Keratinocyte (primary cell): Measurements from ENCODE around the gene BRAT1. TPM values are rescaled to one million over a fixed set of nuclear protein-coding genes. Genes with fewer than 3 reads are reported as not detected.

Source experiments
- DNase-seq: peaks from one replicate; pipeline ENCODE4 v3.0.0-alpha.2; 2011; ENCODE audit warnings: low read depth, missing footprints, low spot score
- FAIRE-seq: peaks from 2 replicates; lab custom pipeline; 2011; peaks lifted over from hg19 to GRCh38; lab: Jason Lieb, UNC
- H2AFZ ChIP-seq: 2 replicates; pipeline ENCODE4 v1.6.0; 2012; ENCODE audit warnings: low read length, control low read depth, inconsistent platforms; ENCODE audit not compliant: control insufficient read depth
- H3K27ac ChIP-seq: 2 replicates; pipeline ENCODE4 v1.5.1; 2011; ENCODE audit warnings: low read length; ENCODE audit not compliant: control insufficient read depth, insufficient read depth
- H3K27me3 ChIP-seq: 3 replicates; pipeline ENCODE4 v1.6.0; 2011; ENCODE audit warnings: low read length; ENCODE audit not compliant: control insufficient read depth, insufficient read depth; ENCODE audit errors: extremely low read depth
- H3K36me3 ChIP-seq, 2 experiments: 2 replicates in 1 of 2; 3 replicates in 1 of 2; pipeline ENCODE4 v1.5.1; 2011; ENCODE audit warnings: low read length in 2 of 2, mild to moderate bottlenecking in 1 of 2; ENCODE audit not compliant: control insufficient read depth in 2 of 2, insufficient read depth in 2 of 2; ENCODE audit errors: extremely low read depth in 1 of 2
- H3K4me1 ChIP-seq: 3 replicates; pipeline ENCODE4 v1.5.1; 2011; ENCODE audit warnings: low read length; ENCODE audit not compliant: control insufficient read depth, insufficient read depth; ENCODE audit errors: extremely low read depth
- H3K4me2 ChIP-seq: 3 replicates; pipeline ENCODE4 v1.6.0; 2011; ENCODE audit warnings: low read depth, low read length; ENCODE audit not compliant: control insufficient read depth, insufficient read depth; ENCODE audit errors: extremely low read depth
- H3K4me3 ChIP-seq, 3 experiments: fragments of 200-600 bp in 1 of 3; sonication (generic) in 1 of 3; 2 replicates in 2 of 3; 3 replicates in 1 of 3; pipeline ENCODE4 v1.5.1; 2011 to 2016; ENCODE audit warnings: low read length in 3 of 3, mild to moderate bottlenecking in 3 of 3, control low read depth in 2 of 3, inconsistent platforms in 1 of 3, low read depth in 1 of 3, mixed read lengths in 1 of 3, mixed run types in 1 of 3, moderate library complexity in 1 of 3; ENCODE audit not compliant: control insufficient read depth in 2 of 3, insufficient read depth in 2 of 3; ENCODE audit errors: extremely low read depth in 1 of 3
- H3K79me2 ChIP-seq: 2 replicates; pipeline ENCODE4 v1.6.0; 2012; ENCODE audit warnings: low read length; ENCODE audit not compliant: control insufficient read depth, insufficient read depth
- H3K9ac ChIP-seq: 3 replicates; pipeline ENCODE4 v1.6.0; 2011; ENCODE audit warnings: low read length; ENCODE audit not compliant: control insufficient read depth, insufficient read depth; ENCODE audit errors: extremely low read depth
- H3K9me1 ChIP-seq: 3 replicates; pipeline ENCODE4 v1.6.0; 2011; ENCODE audit warnings: low read length; ENCODE audit not compliant: control insufficient read depth, insufficient read depth; ENCODE audit errors: extremely low read depth
- H3K9me3 ChIP-seq: 2 replicates; pipeline ENCODE4 v1.5.1; 2012; ENCODE audit warnings: low read depth, low read length; ENCODE audit not compliant: control insufficient read depth
- H4K20me1 ChIP-seq: 3 replicates; pipeline ENCODE4 v1.6.0; 2011; ENCODE audit warnings: low read length; ENCODE audit not compliant: control insufficient read depth, insufficient read depth; ENCODE audit errors: extremely low read depth
- EZH2 ChIP-seq: IDR thresholded peaks from one replicate; pipeline ENCODE4 v1.6.1; 2012; ENCODE audit warnings: inconsistent platforms, mild to moderate bottlenecking, low read length, moderate library complexity
- dilution Hi-C: fragments of 300-500 bp; cut with MboI; formaldehyde crosslinking; loops from one replicate; pipeline ENCODE4 v1.7.0; 2020; ENCODE audit warnings: low sequenced_read_pairs; ENCODE audit not compliant: extremely low pct_ligation_motif_present
- polyA plus RNA-seq, 5 experiments: library from polyadenylated mRNA; depleted of rRNA in 3 of 5; stranded (reverse) in 3 of 5; stranded (forward) in 1 of 5; unstranded in 1 of 5; fragments of >200 nt; gene quantifications; 1 replicate in 1 of 5; 2 replicates in 3 of 5; 3 replicates in 1 of 5; pipeline versions ENCODE4 v1.2.1 to v1.2.3, GENCODE V29; 2011 to 2012; ENCODE audit warnings: missing spikeins in 2 of 5, low read depth in 1 of 5, low replicate concordance in 1 of 5
- TF ChIP-seq, protein P1 (sequence below), 3 experiments: IDR thresholded peaks in 1 of 3; conservative IDR thresholded peaks in 1 of 3; optimal IDR thresholded peaks in 1 of 3; 2 replicates in 2 of 3; 3 replicates in 1 of 3; pipeline versions ENCODE3 to v1.5.1; 2011; ENCODE audit warnings: low read length in 3 of 3, mild to moderate bottlenecking in 3 of 3, moderate library complexity in 2 of 3, control low read depth in 1 of 3, inconsistent platforms in 1 of 3; ENCODE audit not compliant: insufficient read depth in 2 of 3; ENCODE audit errors: extremely low read depth in 1 of 3

BRAT1 gene
- polyA plus RNA-seq, 1 donor (not counting 4 experiments of a cell fraction or from before 2014, with no cell fraction given): 6.4 TPM

DNA sequence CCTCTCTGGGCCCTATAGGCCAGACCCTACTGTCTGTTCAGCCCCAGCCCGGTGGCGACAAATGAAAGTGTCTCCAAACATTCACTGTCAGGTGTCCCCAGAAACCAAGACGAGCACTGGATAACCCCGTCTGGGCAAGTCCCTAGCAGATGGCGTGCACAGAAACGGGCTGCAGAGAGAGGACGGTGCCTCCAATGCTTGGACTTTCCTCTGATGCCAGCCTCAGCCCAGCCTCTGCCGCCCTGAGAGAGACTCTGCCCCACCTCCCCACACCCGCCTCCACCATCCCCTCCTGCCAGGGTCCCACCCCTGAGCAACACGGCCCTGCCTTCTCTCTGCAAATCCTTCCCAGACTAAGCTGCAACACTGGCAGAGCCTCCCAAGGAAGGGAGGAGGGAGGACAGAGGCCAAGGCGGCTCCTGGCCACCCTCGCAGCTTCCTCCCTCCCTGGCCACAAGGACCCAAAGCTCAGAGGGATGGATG, 43.1 kb downstream of the BRAT1 start:
- Histone ChIP-seq H3K4me3 (no peak overlapping the region), H3K36me3 (no peaks in the 10 kb centered on the region), H2AFZ (no peak overlapping the region), H3K9ac (no peak overlapping the region), H3K4me1 (peaks cover 29% of the 10 kb centered on the region), H3K9me1 (no peaks in the 10 kb centered on the region), H3K4me2 (no peak overlapping the region), H3K27ac (no peak overlapping the region), H3K9me3 (no peaks in the 10 kb centered on the region), H3K79me2 (no peaks in the 10 kb centered on the region), H4K20me1 (no peaks in the 10 kb centered on the region), H3K27me3 (peaks cover 10% of the 10 kb centered on the region)
- dilution Hi-C loops: no loop called here
- no peak for TF ChIP-seq EZH2
- TF ChIP-seq, protein P1, sequence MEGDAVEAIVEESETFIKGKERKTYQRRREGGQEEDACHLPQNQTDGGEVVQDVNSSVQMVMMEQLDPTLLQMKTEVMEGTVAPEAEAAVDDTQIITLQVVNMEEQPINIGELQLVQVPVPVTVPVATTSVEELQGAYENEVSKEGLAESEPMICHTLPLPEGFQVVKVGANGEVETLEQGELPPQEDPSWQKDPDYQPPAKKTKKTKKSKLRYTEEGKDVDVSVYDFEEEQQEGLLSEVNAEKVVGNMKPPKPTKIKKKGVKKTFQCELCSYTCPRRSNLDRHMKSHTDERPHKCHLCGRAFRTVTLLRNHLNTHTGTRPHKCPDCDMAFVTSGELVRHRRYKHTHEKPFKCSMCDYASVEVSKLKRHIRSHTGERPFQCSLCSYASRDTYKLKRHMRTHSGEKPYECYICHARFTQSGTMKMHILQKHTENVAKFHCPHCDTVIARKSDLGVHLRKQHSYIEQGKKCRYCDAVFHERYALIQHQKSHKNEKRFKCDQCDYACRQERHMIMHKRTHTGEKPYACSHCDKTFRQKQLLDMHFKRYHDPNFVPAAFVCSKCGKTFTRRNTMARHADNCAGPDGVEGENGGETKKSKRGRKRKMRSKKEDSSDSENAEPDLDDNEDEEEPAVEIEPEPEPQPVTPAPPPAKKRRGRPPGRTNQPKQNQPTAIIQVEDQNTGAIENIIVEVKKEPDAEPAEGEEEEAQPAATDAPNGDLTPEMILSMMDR (optimal IDR thresholded peaks at IDR 0.05 in 1 of 3, IDR thresholded peaks at IDR 0.05 in 1 of 3, conservative IDR thresholded peaks at IDR 0.05 in 1 of 3; ENCODE audit: extremely low read depth in 1 of 3, insufficient read depth in 2 of 3, low read length in 3 of 3): no peak
- DNase-seq (no peak), FAIRE-seq (no peak)

DNA sequence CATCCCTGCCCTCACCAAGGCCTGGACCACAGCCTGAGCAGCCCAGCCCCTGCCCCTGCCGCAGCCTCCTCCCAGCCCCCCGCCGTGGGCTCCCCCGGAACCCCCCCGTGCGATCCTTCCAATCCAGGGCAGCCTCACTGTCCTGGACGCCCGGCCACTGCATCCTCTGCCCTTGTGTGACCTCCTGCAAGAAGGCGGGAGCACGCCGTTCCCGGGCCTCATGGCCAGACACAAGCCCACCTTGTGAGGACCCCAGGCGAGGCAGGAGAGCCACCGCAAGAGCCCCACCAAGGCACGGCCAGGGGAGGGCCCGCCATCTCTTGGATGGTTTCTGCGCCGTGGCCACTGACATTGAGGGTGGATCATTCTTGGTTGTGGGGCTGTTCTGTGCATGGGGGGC, 43.6 kb downstream of the BRAT1 start:
- dilution Hi-C loops: no loop called here
- peaks cover 10% of the 10 kb centered on the region for H3K27me3 ChIP-seq
- no peaks in the 10 kb centered on the region for H3K9me1 ChIP-seq
- H3K4me1 ChIP-seq: peaks cover 24% of the 10 kb centered on the region
- no peak overlapping the region for H2AFZ ChIP-seq
- H3K9me3 ChIP-seq: no peaks in the 10 kb centered on the region
- no peaks in the 10 kb centered on the region for H4K20me1 ChIP-seq
- no peak overlapping the region for H3K9ac ChIP-seq
- no peak for TF ChIP-seq EZH2
- TF ChIP-seq, protein P1 (optimal IDR thresholded peaks at IDR 0.05 in 1 of 3, IDR thresholded peaks at IDR 0.05 in 1 of 3, conservative IDR thresholded peaks at IDR 0.05 in 1 of 3; ENCODE audit: extremely low read depth in 1 of 3, insufficient read depth in 2 of 3, low read length in 3 of 3): no peak
- H3K4me3 ChIP-seq: no peak overlapping the region
- FAIRE-seq: no peak
- no peak overlapping the region for H3K27ac ChIP-seq
- H3K4me2 ChIP-seq: no peak overlapping the region
- H3K79me2 ChIP-seq: no peaks in the 10 kb centered on the region
- no peak for DNase-seq
- H3K36me3 ChIP-seq: no peaks in the 10 kb centered on the region
